ENCODE measurements around the gene POU2F1. TPM values are rescaled to one million over a fixed set of nuclear protein-coding genes. Genes with fewer than 3 reads are reported as not detected.

Gene POU2F1
- total and polyA plus RNA-seq, 2 donors (not counting 3 experiments of a cell fraction or from before 2014, with no cell fraction given), result 6.0 to 12.9 TPM

DNA sequence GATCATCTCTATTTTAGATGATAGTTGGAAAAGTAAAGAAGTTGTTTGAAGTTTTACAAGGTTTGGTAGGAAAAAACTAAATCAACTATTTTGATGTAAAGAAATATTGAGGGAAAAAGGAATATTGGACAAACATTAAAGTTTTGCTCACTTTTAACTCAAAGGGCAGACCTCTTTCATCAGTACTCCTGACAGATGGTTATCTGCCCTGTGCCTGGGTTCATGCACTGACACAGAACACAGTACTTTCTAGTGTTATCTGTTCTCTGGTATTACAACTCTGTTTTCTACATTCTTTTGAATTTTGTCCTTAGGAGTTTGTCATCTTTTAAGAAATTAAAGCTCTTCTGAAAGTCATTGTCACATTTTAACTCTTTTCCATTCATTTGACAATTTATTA, 118.7 kb downstream of the POU2F1 start:
- no peak overlapping the region for H3K4me3 ChIP-seq (replicated peaks in 1 of 3; ENCODE audit: insufficient read depth in 1 of 3, low read depth in 1 of 3, low read length in 3 of 3)
- dilution Hi-C loops (cut with MboI; ENCODE audit: extremely low pct_ligation_motif_present, low sequenced_read_pairs), result no loop called here
- H3K27ac ChIP-seq (ENCODE audit: insufficient read depth, low read depth, low read length), result no peak overlapping the region
- H3K36me3 ChIP-seq (ENCODE audit: control insufficient read depth in 2 of 2, extremely low read depth in 1 of 2, insufficient read depth in 2 of 2, low read length in 2 of 2), result no peaks in the 10 kb centered on the region
- ChIA-PET POLR2A (no interaction called here), CTCF (interaction anchor here (0.6 to 1.2 kb wide), 2 partner anchors 72 to 667 kb away, joined by 3 to 4 read pairs; no protein-coding TSS in a partner anchor)
- no peak overlapping the region for H3K9ac ChIP-seq (replicated peaks; ENCODE audit: extremely low read depth, insufficient read depth, low read length)
- no peak overlapping the region for H3K4me2 ChIP-seq (ENCODE audit: insufficient read depth, low read length)
- H2AFZ ChIP-seq (ENCODE audit: low read depth, low read length), result no peak overlapping the region
- no peaks in the 10 kb centered on the region for H3K79me2 ChIP-seq (ENCODE audit: control insufficient read depth, insufficient read depth, low read length)
- BruUV-seq (replicated peaks), result no TSS peak
- no peaks in the 10 kb centered on the region for H3K27me3 ChIP-seq (ENCODE audit: control insufficient read depth in 2 of 2, insufficient read depth in 2 of 2, low read length in 2 of 2)
- FAIRE-seq, result no peak
- intact Hi-C loops (cut with micrococcal nuclease), result no loop called here
- no peak for DNase-seq (ENCODE audit: low read depth, low spot score)
- no peaks in the 10 kb centered on the region for H3K9me3 ChIP-seq (replicated peaks; ENCODE audit: control insufficient read depth, insufficient read depth, low read length)
- H4K20me1 ChIP-seq (replicated peaks; ENCODE audit: control insufficient read depth, extremely low read depth, insufficient read depth, low read length), result no peaks in the 10 kb centered on the region
- no peaks in the 10 kb centered on the region for H3K9me1 ChIP-seq (replicated peaks; ENCODE audit: control insufficient read depth, extremely low read depth, insufficient read depth, low read length)
- TF ChIP-seq, protein P1, sequence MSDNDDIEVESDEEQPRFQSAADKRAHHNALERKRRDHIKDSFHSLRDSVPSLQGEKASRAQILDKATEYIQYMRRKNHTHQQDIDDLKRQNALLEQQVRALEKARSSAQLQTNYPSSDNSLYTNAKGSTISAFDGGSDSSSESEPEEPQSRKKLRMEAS (IDR thresholded peaks at IDR 0.05; ENCODE audit: insufficient read depth, insufficient read length), result no peak
- no peak for TF ChIP-seq POLR2A (IDR thresholded peaks at IDR 0.05; ENCODE audit: low read depth, low read length)
- H3K4me1 ChIP-seq (ENCODE audit: control insufficient read depth, extremely low read depth, insufficient read depth, low read length), result no peaks in the 10 kb centered on the region

DNA sequence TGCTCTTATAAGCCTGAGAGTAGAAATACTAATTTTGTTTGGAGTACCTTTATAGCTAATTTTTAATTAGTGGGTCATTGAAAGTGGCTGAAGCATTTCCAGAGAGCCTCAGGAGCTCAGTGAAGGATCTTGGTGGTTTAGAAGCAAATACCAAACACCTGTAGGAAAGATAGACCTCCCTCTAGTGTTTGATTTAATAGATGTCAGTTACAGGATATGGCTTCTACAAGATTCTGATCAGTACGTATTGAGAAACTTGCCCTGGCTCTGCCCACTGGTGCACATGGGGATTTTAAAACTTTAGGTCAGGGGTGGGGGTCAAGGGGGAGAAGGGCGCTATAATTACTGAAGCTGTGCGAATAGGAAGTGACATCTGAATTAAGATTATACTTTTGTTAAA, 122.2 kb downstream of the POU2F1 start:
- Histone ChIP-seq H3K27ac (ENCODE audit: insufficient read depth, low read depth, low read length) (no peak overlapping the region), H3K4me2 (ENCODE audit: insufficient read depth, low read length) (no peak overlapping the region), H3K9me1 (replicated peaks; ENCODE audit: control insufficient read depth, extremely low read depth, insufficient read depth, low read length) (no peaks in the 10 kb centered on the region), H3K79me2 (ENCODE audit: control insufficient read depth, insufficient read depth, low read length) (no peaks in the 10 kb centered on the region), H3K9me3 (replicated peaks; ENCODE audit: control insufficient read depth, insufficient read depth, low read length) (no peaks in the 10 kb centered on the region), H3K36me3 (ENCODE audit: control insufficient read depth in 2 of 2, extremely low read depth in 1 of 2, insufficient read depth in 2 of 2, low read length in 2 of 2) (no peaks in the 10 kb centered on the region), H3K4me1 (ENCODE audit: control insufficient read depth, extremely low read depth, insufficient read depth, low read length) (peaks cover 6% of the 10 kb centered on the region), H3K27me3 (ENCODE audit: control insufficient read depth in 2 of 2, insufficient read depth in 2 of 2, low read length in 2 of 2) (no peaks in the 10 kb centered on the region), H4K20me1 (replicated peaks; ENCODE audit: control insufficient read depth, extremely low read depth, insufficient read depth, low read length) (no peaks in the 10 kb centered on the region), H3K4me3 (replicated peaks in 1 of 3; ENCODE audit: insufficient read depth in 1 of 3, low read depth in 1 of 3, low read length in 3 of 3) (no peak overlapping the region), H2AFZ (ENCODE audit: low read depth, low read length) (no peak overlapping the region), H3K9ac (replicated peaks; ENCODE audit: extremely low read depth, insufficient read depth, low read length) (no peak overlapping the region)
- intact Hi-C loops (cut with micrococcal nuclease), result loop anchor here (1.0 kb wide), 1 partner anchor 12 kb away; no protein-coding TSS in a partner anchor
- dilution Hi-C loops (cut with MboI; ENCODE audit: extremely low pct_ligation_motif_present, low sequenced_read_pairs), result no loop called here
- DNase-seq (ENCODE audit: low read depth, low spot score), result no peak
- TF ChIP-seq POLR2AphosphoS5 (IDR thresholded peaks at IDR 0.05; ENCODE audit: insufficient read depth, low read depth, low read length), result no peak
- TF ChIP-seq, protein P2, sequence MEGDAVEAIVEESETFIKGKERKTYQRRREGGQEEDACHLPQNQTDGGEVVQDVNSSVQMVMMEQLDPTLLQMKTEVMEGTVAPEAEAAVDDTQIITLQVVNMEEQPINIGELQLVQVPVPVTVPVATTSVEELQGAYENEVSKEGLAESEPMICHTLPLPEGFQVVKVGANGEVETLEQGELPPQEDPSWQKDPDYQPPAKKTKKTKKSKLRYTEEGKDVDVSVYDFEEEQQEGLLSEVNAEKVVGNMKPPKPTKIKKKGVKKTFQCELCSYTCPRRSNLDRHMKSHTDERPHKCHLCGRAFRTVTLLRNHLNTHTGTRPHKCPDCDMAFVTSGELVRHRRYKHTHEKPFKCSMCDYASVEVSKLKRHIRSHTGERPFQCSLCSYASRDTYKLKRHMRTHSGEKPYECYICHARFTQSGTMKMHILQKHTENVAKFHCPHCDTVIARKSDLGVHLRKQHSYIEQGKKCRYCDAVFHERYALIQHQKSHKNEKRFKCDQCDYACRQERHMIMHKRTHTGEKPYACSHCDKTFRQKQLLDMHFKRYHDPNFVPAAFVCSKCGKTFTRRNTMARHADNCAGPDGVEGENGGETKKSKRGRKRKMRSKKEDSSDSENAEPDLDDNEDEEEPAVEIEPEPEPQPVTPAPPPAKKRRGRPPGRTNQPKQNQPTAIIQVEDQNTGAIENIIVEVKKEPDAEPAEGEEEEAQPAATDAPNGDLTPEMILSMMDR (IDR thresholded peaks at IDR 0.05; ENCODE audit: extremely low read depth in 1 of 2, insufficient read depth in 1 of 2, low read depth in 1 of 2, low read length in 2 of 2), result no peak
- TF ChIP-seq, protein P1 (IDR thresholded peaks at IDR 0.05; ENCODE audit: insufficient read depth, insufficient read length), result no peak
- TF ChIP-seq EZH2 (IDR thresholded peaks at IDR 0.05; ENCODE audit: borderline replicate concordance, low read depth, low read length, severe bottlenecking), result no peak
- TF ChIP-seq FOS (IDR thresholded peaks at IDR 0.05; ENCODE audit: borderline replicate concordance, insufficient read depth, low read length), result no peak
- TF ChIP-seq JUN (IDR thresholded peaks at IDR 0.05; ENCODE audit: borderline replicate concordance, insufficient read depth, insufficient read length, low read depth), result no peak
- TF ChIP-seq POLR2A (IDR thresholded peaks at IDR 0.05; ENCODE audit: low read depth, low read length), result no peak
- no peak for TF ChIP-seq MYC (IDR thresholded peaks at IDR 0.05; ENCODE audit: low read depth, low read length)
- TF ChIP-seq GATA2 (IDR thresholded peaks at IDR 0.05; ENCODE audit: insufficient read depth, insufficient read length, low read depth, low read length), result no peak
- BruUV-seq (replicated peaks), result no TSS peak
- no peak for FAIRE-seq
- ChIA-PET POLR2A (no interaction called here), CTCF (interaction anchor here (0.5 to 1.8 kb wide), 5 partner anchors 9 to 123 kb away, joined by 4 to 42 read pairs (median 7); partner anchors contain the start of gene POU2F1)
